Activated T-helper 2 cell treated with anti-CD3 and anti-CD28 coated beads, Interferon-gamma antibody, Interleukin-2, Interleukin-4, amounts not matched to agents 10 μg/mL and 5 μg/mL and 100 μg/mL, durations not matched to agents 14 hours and 24 hours and 36 hours (primary cell): ENCODE results near the gene RAN. TPM values are rescaled to one million over a fixed set of nuclear protein-coding genes. Genes with fewer than 3 reads are reported as not detected.
"Not testable (repeated sequence)": the region's sequence is repeated elsewhere in the genome, so short reads cannot be mapped to it uniquely, and the experiment has no call there.

Source experiments
- DNase-seq: peaks from one replicate; pipeline ENCODE4 v3.0.0; 2021; ENCODE audit warnings: low spot score
- H3K27ac Mint-ChIP-seq: one replicate; pipeline ENCODE4 v1.8.0; 2021; ENCODE audit warnings: mixed read lengths
- H3K27me3 Mint-ChIP-seq: one replicate; pipeline ENCODE4 v1.8.0; 2021; ENCODE audit warnings: low read depth, mixed read lengths
- H3K36me3 Mint-ChIP-seq: one replicate; pipeline ENCODE4 v1.8.0; 2021; ENCODE audit warnings: low read depth, mixed read lengths
- H3K4me1 Mint-ChIP-seq: one replicate; pipeline ENCODE4 v1.8.0; 2021; ENCODE audit warnings: low read depth, mixed read lengths
- H3K4me3 Mint-ChIP-seq: one replicate; pipeline ENCODE4 v1.8.0; 2021; ENCODE audit warnings: low read depth, mild to moderate bottlenecking, moderate library complexity, mixed read lengths
- H3K9me3 Mint-ChIP-seq: one replicate; pipeline ENCODE4 v1.8.0; 2021; ENCODE audit warnings: mixed read lengths
- intact Hi-C: fragments of 100-400 bp; cut with micrococcal nuclease; formaldehyde crosslinking; loops from one replicate; pipeline ENCODE4 v1.15.1; 2023
- total RNA-seq: library from RNA; stranded (reverse); gene quantifications from 2 replicates; pipeline ENCODE4 v1.2.3, GENCODE V29; 2022

RAN gene
- total RNA-seq, 1 donor from 2014 or later, result 1,905 TPM

- H3K27ac Mint-ChIP-seq, result no peak overlapping the region
- no peaks in the 10 kb centered on the region for H3K27me3 Mint-ChIP-seq
- H3K4me3 Mint-ChIP-seq, result peak overlapping the region; percentile 82
- no peaks in the 10 kb centered on the region for H3K9me3 Mint-ChIP-seq
- intact Hi-C loops, result no loop called here
- H3K36me3 Mint-ChIP-seq, result peaks cover 4% of the 10 kb centered on the region
- H3K4me1 Mint-ChIP-seq, result peaks cover 24% of the 10 kb centered on the region
- peak; percentile 19 for DNase-seq
These were observed 33.4 kb upstream of the RAN start for GRCh38 chr12:130838284-130838950.

GRCh38 chr12:130838951-130839769 lies 32.7 kb upstream of the RAN start, which contains the start of gene STX2:
TSS of gene STX2 (minus strand) at chr12:130839250. CDS start at chr12:130839099, 151 bp downstream.
- H3K27ac Mint-ChIP-seq, result peak within 1 kb of the TSS; percentile 86
- no peaks in the 10 kb centered on the region for H3K9me3 Mint-ChIP-seq
- H3K36me3 Mint-ChIP-seq, result peaks cover 4% of the 10 kb centered on the region
- H3K4me1 Mint-ChIP-seq, result peaks cover 24% of the 10 kb centered on the region
- H3K4me3 Mint-ChIP-seq, result peak within 1 kb of the TSS; percentile 82
- DNase-seq, result peak; percentile 84
- intact Hi-C loops, result loop anchor here (1.0 kb wide), 1 partner anchor 32 kb away; no protein-coding TSS in a partner anchor
- no peaks in the 10 kb centered on the region for H3K27me3 Mint-ChIP-seq

DNA sequence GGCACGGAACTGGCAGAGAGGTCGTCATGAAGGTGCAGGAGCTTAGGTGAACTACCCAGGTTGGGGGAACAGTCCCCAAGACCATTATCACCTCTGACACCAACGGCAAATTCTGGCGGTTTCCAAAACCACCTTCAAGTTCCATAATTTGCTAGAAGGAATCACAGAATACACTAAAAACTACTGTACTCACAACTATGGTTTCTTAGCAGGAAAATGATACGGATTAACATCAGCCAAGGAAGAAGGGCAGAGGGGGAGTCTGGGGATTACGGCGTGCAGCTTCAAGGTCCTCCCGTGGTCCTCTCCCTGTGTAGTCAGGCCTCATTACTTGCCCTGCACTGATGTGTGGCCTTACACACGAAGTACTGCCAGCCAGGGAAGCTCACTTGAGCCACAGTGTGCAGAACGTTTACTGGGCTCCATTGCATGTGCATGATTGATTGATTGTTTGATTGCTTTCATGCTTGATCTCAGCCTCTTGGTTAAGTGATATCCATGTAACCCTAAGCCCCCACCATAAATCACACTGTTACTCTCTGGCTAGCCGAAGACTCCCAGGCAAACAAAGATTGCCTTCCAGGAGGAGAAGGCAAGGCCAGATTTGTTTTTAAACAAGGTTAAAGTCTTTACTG lies 32.0 kb upstream of the RAN start:
- no peaks in the 10 kb centered on the region for H3K9me3 Mint-ChIP-seq
- intact Hi-C loops, result loop anchor here (1.0 kb wide), 1 partner anchor 31 kb away; no protein-coding TSS in a partner anchor
- peak overlapping the region; percentile 86 for H3K27ac Mint-ChIP-seq
- H3K36me3 Mint-ChIP-seq, result peaks cover 4% of the 10 kb centered on the region
- DNase-seq, result no peak
- peaks cover 24% of the 10 kb centered on the region for H3K4me1 Mint-ChIP-seq
- no peaks in the 10 kb centered on the region for H3K27me3 Mint-ChIP-seq
- peak overlapping the region; percentile 77 for H3K4me3 Mint-ChIP-seq

GRCh38 chr12:130846369-130846768 lies 25.5 kb upstream of the RAN start:
- Mint-ChIP-seq H3K9me3 (no peaks in the 10 kb centered on the region), H3K36me3 (no peaks in the 10 kb centered on the region), H3K4me3 (no peak overlapping the region), H3K27ac (no peak overlapping the region), H3K27me3 (no peaks in the 10 kb centered on the region), H3K4me1 (no peaks in the 10 kb centered on the region)
- intact Hi-C loops, result no loop called here
- no peak for DNase-seq

DNA sequence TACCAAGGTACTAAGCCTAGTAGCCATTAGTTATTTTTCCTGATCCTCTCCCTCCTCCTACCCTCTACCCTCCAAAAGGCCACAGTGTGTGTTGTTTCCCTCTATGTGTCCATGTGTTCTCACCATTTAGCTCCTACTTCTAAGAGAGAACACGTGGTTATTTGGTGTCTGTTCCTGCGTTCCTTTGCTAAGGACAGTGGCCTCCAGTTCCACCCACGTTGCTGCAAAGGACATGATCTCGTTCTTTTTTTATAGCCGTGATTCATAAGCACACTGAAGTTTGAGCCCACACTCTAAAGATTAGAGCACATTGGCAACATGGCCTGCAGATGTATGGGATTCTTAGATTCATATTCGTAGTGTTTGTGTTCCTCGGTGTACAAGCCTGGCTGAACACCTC lies 24.8 kb upstream of the RAN start:
- H3K4me3 Mint-ChIP-seq, result no peak overlapping the region
- H3K27ac Mint-ChIP-seq, result no peak overlapping the region
- H3K27me3 Mint-ChIP-seq, result no peaks in the 10 kb centered on the region
- no peaks in the 10 kb centered on the region for H3K9me3 Mint-ChIP-seq
- H3K36me3 Mint-ChIP-seq, result no peaks in the 10 kb centered on the region
- intact Hi-C loops, result no loop called here
- DNase-seq, result no peak
- H3K4me1 Mint-ChIP-seq, result no peaks in the 10 kb centered on the region

GRCh38 chr12:130848105-130848504 lies 23.8 kb upstream of the RAN start:
- H3K27me3 Mint-ChIP-seq, H3K27ac Mint-ChIP-seq, H3K9me3 Mint-ChIP-seq, DNase-seq, H3K36me3 Mint-ChIP-seq, H3K4me1 Mint-ChIP-seq, H3K4me3 Mint-ChIP-seq, intact Hi-C loops: not testable (repeated sequence)

DNA sequence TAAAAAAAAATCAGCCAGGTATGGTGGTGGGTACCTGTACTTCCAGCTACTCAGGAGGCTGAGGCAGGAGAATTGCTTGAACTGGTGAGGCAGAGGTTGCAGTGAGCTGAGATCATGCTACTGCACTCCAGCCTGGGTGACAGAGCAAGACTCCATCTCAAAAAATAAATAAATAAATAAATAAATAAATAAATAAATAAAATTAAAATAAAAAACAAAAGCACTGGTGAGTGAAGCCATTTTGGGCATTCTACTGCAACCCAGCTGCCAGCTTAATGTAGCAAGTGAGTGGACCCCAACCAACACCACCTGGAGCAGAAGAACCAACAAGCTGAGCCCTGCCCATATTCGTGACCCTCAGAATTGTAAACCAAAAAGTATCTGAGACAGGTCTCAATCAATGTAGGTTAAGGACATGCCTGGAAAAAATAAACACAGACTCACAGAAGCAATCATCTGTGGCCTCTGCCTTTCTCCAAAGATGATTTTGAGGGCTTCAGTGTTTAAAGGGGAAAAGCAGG lies 23.0 kb upstream of the RAN start:
- H3K4me3 Mint-ChIP-seq, intact Hi-C loops, H3K9me3 Mint-ChIP-seq, H3K4me1 Mint-ChIP-seq, H3K36me3 Mint-ChIP-seq, DNase-seq, H3K27me3 Mint-ChIP-seq, H3K27ac Mint-ChIP-seq: not testable (repeated sequence)

DNA sequence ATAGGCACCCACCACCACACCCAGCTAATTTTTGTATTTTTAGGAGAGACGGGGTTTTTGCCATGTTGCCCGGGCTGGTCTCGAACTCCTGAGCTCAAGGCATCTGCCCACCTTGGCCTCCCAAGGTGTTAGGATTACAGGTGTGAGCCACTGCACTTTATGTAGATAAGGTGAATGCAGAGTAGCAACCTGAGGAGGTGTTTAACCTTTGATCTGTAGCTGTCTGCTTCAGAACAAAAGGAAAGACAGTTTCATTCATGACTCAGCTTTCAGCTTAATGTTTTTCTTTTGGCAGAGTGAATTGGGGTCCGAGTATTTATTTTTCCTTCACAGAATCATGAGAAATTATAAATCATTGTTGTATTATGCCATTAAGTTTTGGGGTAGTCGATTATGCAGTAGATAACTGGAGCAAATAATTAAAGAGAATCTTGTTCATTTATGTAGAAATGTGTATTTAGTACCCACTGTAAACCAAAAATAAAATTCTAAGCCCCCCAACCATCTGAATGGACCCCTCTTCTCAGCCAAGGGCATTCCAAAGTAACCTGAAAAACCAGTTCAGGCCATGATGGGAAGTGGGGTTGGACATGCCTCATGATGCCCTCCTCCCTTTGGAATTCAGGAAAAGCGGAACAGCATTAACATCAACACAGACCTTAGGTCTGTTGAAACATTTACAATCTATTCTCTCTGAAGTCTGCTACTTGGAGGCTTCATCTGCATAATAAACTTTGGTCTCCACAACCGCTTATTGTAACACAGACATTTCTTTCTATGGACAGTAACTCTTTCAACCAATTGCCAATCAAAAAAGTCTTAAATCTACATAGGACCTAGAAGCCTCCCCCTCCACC lies 22.1 kb upstream of the RAN start:
- Mint-ChIP-seq H3K27me3 (peaks cover 6% of the 10 kb centered on the region), H3K27ac (no peak overlapping the region), H3K4me1 (no peaks in the 10 kb centered on the region), H3K4me3 (no peak overlapping the region), H3K9me3 (no peaks in the 10 kb centered on the region), H3K36me3 (no peaks in the 10 kb centered on the region)
- intact Hi-C loops, result no loop called here
- no peak for DNase-seq

GRCh38 chr12:130850418-130851021 lies 21.3 kb upstream of the RAN start:
- intact Hi-C loops, result no loop called here

DNA sequence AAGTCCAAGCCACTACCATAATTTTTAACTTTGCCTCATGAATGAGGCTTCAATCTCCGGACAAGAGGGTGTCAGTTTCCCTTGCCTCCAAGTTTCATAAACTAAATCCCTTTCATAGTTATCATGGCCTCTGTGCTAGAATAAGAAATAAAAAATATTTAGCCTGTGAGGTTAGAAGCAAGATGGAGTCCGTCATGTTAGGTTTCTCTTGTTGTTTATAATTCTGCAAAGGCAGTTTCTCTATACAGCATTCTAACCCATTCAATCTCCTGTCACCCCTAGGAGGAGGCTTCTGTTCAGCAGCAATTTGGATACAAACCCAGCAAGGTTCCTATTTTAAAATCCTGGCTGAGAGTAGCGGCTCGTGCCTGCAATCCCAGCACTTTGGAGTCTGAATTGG lies 15.8 kb upstream of the RAN start:
- Mint-ChIP-seq H3K4me3 (no peak overlapping the region), H3K4me1 (no peaks in the 10 kb centered on the region), H3K36me3 (no peaks in the 10 kb centered on the region), H3K27me3 (peaks cover 11% of the 10 kb centered on the region), H3K9me3 (peaks cover 6% of the 10 kb centered on the region), H3K27ac (no peak overlapping the region)
- DNase-seq, result no peak
- intact Hi-C loops, result no loop called here

More at GRCh38 chr12:130850418-130851021, 21.3 kb upstream of the RAN start:
- no peak for DNase-seq
- Mint-ChIP-seq H3K27me3 (peaks cover 7% of the 10 kb centered on the region), H3K4me1 (no peaks in the 10 kb centered on the region), H3K27ac (no peak overlapping the region), H3K36me3 (no peaks in the 10 kb centered on the region), H3K9me3 (no peaks in the 10 kb centered on the region), H3K4me3 (no peak overlapping the region)

GRCh38 chr12:130858084-130858483 lies 13.8 kb upstream of the RAN start:
- intact Hi-C loops, result no loop called here
- H3K9me3 Mint-ChIP-seq, result peaks cover 6% of the 10 kb centered on the region
- no peak overlapping the region for H3K4me3 Mint-ChIP-seq
- no peak for DNase-seq
- peaks cover 7% of the 10 kb centered on the region for H3K27me3 Mint-ChIP-seq
- no peak overlapping the region for H3K27ac Mint-ChIP-seq
- H3K4me1 Mint-ChIP-seq, result no peaks in the 10 kb centered on the region
- H3K36me3 Mint-ChIP-seq, result no peaks in the 10 kb centered on the region

- no peak overlapping the region for H3K27ac Mint-ChIP-seq
- intact Hi-C loops, result no loop called here
- no peak for DNase-seq
- H3K36me3 Mint-ChIP-seq, result no peaks in the 10 kb centered on the region
- H3K4me1 Mint-ChIP-seq, result no peaks in the 10 kb centered on the region
- H3K9me3 Mint-ChIP-seq, result peaks cover 6% of the 10 kb centered on the region
- peaks cover 5% of the 10 kb centered on the region for H3K27me3 Mint-ChIP-seq
- H3K4me3 Mint-ChIP-seq, result no peak overlapping the region
These were observed 12.7 kb upstream of the RAN start for GRCh38 chr12:130859161-130859560.
